ENCODE data around the gene ILRUN.
"Not testable (repeated sequence)": the region's sequence is repeated elsewhere in the genome, so short reads cannot be mapped to it uniquely, and the experiment has no call there.

ILRUN gene

GRCh38 chr6:34696739-34697543, at the start of gene ILRUN:
Gene ILRUN, minus strand, starts transcription at chr6:34696767. Its CDS starts 164 bp downstream, at chr6:34696603.
- peak; percentile 97 for DNase-seq

GRCh38 chr6:34745277-34746103, 48.9 kb upstream of the ILRUN start:
- DNase-seq: no peak

- DNase-seq: not testable (repeated sequence)
Observed at GRCh38 chr6:34744294-34744647, 47.7 kb upstream of the ILRUN start.

GRCh38 chr6:34743625-34744293, 47.2 kb upstream of the ILRUN start:
- no peak for DNase-seq

GRCh38 chr6:34742094-34742493, 45.5 kb upstream of the ILRUN start:
- DNase-seq: no peak

GRCh38 chr6:34736823-34737222, 40.3 kb upstream of the ILRUN start:
- DNase-seq: no peak

- DNase-seq: no peak
Observed at GRCh38 chr6:34731393-34732060, 35.0 kb upstream of the ILRUN start.

- no peak for DNase-seq
Observed at GRCh38 chr6:34729631-34730470, 33.3 kb upstream of the ILRUN start.

- no peak for DNase-seq
Observed at GRCh38 chr6:34726055-34726454, 29.5 kb upstream of the ILRUN start.

GRCh38 chr6:34723203-34723602, 26.6 kb upstream of the ILRUN start:
- no peak for DNase-seq

GRCh38 chr6:34722451-34722850, 25.9 kb upstream of the ILRUN start:
- no peak for DNase-seq

GRCh38 chr6:34720160-34720559, 23.6 kb upstream of the ILRUN start:
- DNase-seq: not testable (repeated sequence)

- not testable (repeated sequence) for DNase-seq
Observed at GRCh38 chr6:34719646-34720045, 23.1 kb upstream of the ILRUN start.

- no peak for DNase-seq
Observed at GRCh38 chr6:34718976-34719375, 22.4 kb upstream of the ILRUN start.

- DNase-seq: no peak
Observed at GRCh38 chr6:34717466-34717865, 20.9 kb upstream of the ILRUN start.

GRCh38 chr6:34714663-34715062, 18.1 kb upstream of the ILRUN start:
- DNase-seq: no peak

- DNase-seq: not testable (repeated sequence)
Observed at GRCh38 chr6:34712881-34713280, 16.3 kb upstream of the ILRUN start.

- no peak for DNase-seq
Observed at GRCh38 chr6:34709386-34709785, 12.8 kb upstream of the ILRUN start.

GRCh38 chr6:34705241-34705640, 8.7 kb upstream of the ILRUN start:
- no peak for DNase-seq

GRCh38 chr6:34701199-34701598, 4.6 kb upstream of the ILRUN start:
- no peak for DNase-seq

GRCh38 chr6:34697904-34698559, 1.5 kb upstream of the ILRUN start:
- no peak for DNase-seq

- no peak for DNase-seq
Observed at GRCh38 chr6:34697544-34697836, 923 bp upstream of the ILRUN start.
